Activated T-helper 1 cell treated with Interleukin-2 at 50 U/mL for 16 hours (primary cell): Measurements from ENCODE around the gene ADSS2.

ENCODE experiments used
- DNase-seq: peaks from one replicate; pipeline ENCODE4 v3.0.0-alpha.2; 2020; ENCODE audit warnings: low read depth

Gene ADSS2

GRCh38 chr1:244445320-244446181 is 6.2 kb downstream of the ADSS2 start:
- DNase-seq = no peak

GRCh38 chr1:244444854-244445253 is 6.9 kb downstream of the ADSS2 start:
- DNase-seq = no peak

- DNase-seq = no peak
These were observed 8.9 kb downstream of the ADSS2 start for GRCh38 chr1:244442850-244443249.

- DNase-seq = no peak
These were observed 12.2 kb downstream of the ADSS2 start for GRCh38 chr1:244439391-244440032.

GRCh38 chr1:244437086-244437468 is 14.6 kb downstream of the ADSS2 start:
- no peak for DNase-seq

GRCh38 chr1:244436336-244437085 is 15.2 kb downstream of the ADSS2 start:
- no peak for DNase-seq

GRCh38 chr1:244435562-244436205 is 16.0 kb downstream of the ADSS2 start:
- no peak for DNase-seq

- DNase-seq = no peak
These were observed 20.5 kb downstream of the ADSS2 start for GRCh38 chr1:244431166-244431565.

- no peak for DNase-seq
These were observed 21.9 kb downstream of the ADSS2 start for GRCh38 chr1:244429818-244430217.

GRCh38 chr1:244427647-244428046 is 24.1 kb downstream of the ADSS2 start:
- DNase-seq = no peak

- no peak for DNase-seq
These were observed 26.9 kb downstream of the ADSS2 start for GRCh38 chr1:244424649-244425334.

- no peak for DNase-seq
These were observed 29.5 kb downstream of the ADSS2 start for GRCh38 chr1:244422174-244422573.

- DNase-seq = no peak
These were observed 32.7 kb downstream of the ADSS2 start for GRCh38 chr1:244419024-244419423.

GRCh38 chr1:244414543-244414942 is 37.2 kb downstream of the ADSS2 start:
- DNase-seq = no peak

GRCh38 chr1:244413736-244414135 is 38.0 kb downstream of the ADSS2 start:
- DNase-seq = no peak

- no peak for DNase-seq
These were observed 39.5 kb downstream of the ADSS2 start for GRCh38 chr1:244412176-244412575.

- DNase-seq = no peak
These were observed 42.0 kb downstream of the ADSS2 start for GRCh38 chr1:244409701-244410100.

GRCh38 chr1:244406337-244406736 is 45.4 kb downstream of the ADSS2 start:
- no peak for DNase-seq

- no peak for DNase-seq
These were observed 45.9 kb downstream of the ADSS2 start for GRCh38 chr1:244405856-244406255.

GRCh38 chr1:244403431-244403830 is 48.3 kb downstream of the ADSS2 start:
- no peak for DNase-seq

- no peak for DNase-seq
These were observed 50.7 kb downstream of the ADSS2 start for GRCh38 chr1:244400974-244401373.

- DNase-seq = no peak
These were observed 54.6 kb downstream of the ADSS2 start for GRCh38 chr1:244397131-244397530.
